ENCODE measurements around the gene FRMD8.

FRMD8 gene

GRCh38 chr11:65400307-65401072 is 14.1 kb downstream of the FRMD8 start:
- no peaks in the 10 kb centered on the region for H3K27me3 ChIP-seq (replicated peaks; ENCODE audit: control insufficient read depth, insufficient read depth, low read length)
- no peak for DNase-seq (ENCODE audit: extremely low read depth, insufficient read length)
- H3K36me3 ChIP-seq (ENCODE audit: control insufficient read depth, insufficient read depth, low read length), result peaks cover 48% of the 10 kb centered on the region
- no peak for TF ChIP-seq CTCF (IDR thresholded peaks at IDR 0.05; ENCODE audit: insufficient read depth, low read length, poor library complexity, severe bottlenecking)
- no peak overlapping the region for H3K4me3 ChIP-seq (replicated peaks; ENCODE audit: low read depth, low read length)

GRCh38 chr11:65401073-65401802 is 14.8 kb downstream of the FRMD8 start:
- no peak for DNase-seq (ENCODE audit: extremely low read depth, insufficient read length)
- no peak for TF ChIP-seq CTCF (IDR thresholded peaks at IDR 0.05; ENCODE audit: insufficient read depth, low read length, poor library complexity, severe bottlenecking)
- no peaks in the 10 kb centered on the region for H3K27me3 ChIP-seq (replicated peaks; ENCODE audit: control insufficient read depth, insufficient read depth, low read length)
- no peak overlapping the region for H3K4me3 ChIP-seq (replicated peaks; ENCODE audit: low read depth, low read length)
- H3K36me3 ChIP-seq (ENCODE audit: control insufficient read depth, insufficient read depth, low read length), result peaks cover 42% of the 10 kb centered on the region

GRCh38 chr11:65401803-65402248 is 15.4 kb downstream of the FRMD8 start:
- no peak for TF ChIP-seq CTCF (IDR thresholded peaks at IDR 0.05; ENCODE audit: insufficient read depth, low read length, poor library complexity, severe bottlenecking)
- DNase-seq (ENCODE audit: extremely low read depth, insufficient read length), result no peak
- H3K36me3 ChIP-seq (ENCODE audit: control insufficient read depth, insufficient read depth, low read length), result peaks cover 39% of the 10 kb centered on the region
- no peaks in the 10 kb centered on the region for H3K27me3 ChIP-seq (replicated peaks; ENCODE audit: control insufficient read depth, insufficient read depth, low read length)
- H3K4me3 ChIP-seq (replicated peaks; ENCODE audit: low read depth, low read length), result no peak overlapping the region

GRCh38 chr11:65402790-65403189 is 16.4 kb downstream of the FRMD8 start:
- DNase-seq (ENCODE audit: extremely low read depth, insufficient read length), result no peak
- H3K36me3 ChIP-seq (ENCODE audit: control insufficient read depth, insufficient read depth, low read length), result peaks cover 33% of the 10 kb centered on the region
- no peaks in the 10 kb centered on the region for H3K27me3 ChIP-seq (replicated peaks; ENCODE audit: control insufficient read depth, insufficient read depth, low read length)
- TF ChIP-seq CTCF (IDR thresholded peaks at IDR 0.05; ENCODE audit: insufficient read depth, low read length, poor library complexity, severe bottlenecking), result no peak
- H3K4me3 ChIP-seq (replicated peaks; ENCODE audit: low read depth, low read length), result no peak overlapping the region

- Histone ChIP-seq H3K4me3 (replicated peaks; ENCODE audit: low read depth, low read length) (no peak overlapping the region), H3K27me3 (replicated peaks; ENCODE audit: control insufficient read depth, insufficient read depth, low read length) (no peaks in the 10 kb centered on the region), H3K36me3 (ENCODE audit: control insufficient read depth, insufficient read depth, low read length) (peaks cover 33% of the 10 kb centered on the region)
- peak; percentile 56 for DNase-seq (ENCODE audit: extremely low read depth, insufficient read length)
- TF ChIP-seq CTCF (IDR thresholded peaks at IDR 0.05; ENCODE audit: insufficient read depth, low read length, poor library complexity, severe bottlenecking), result no peak
These were observed 17.2 kb downstream of the FRMD8 start for GRCh38 chr11:65403607-65404121.
